ENCODE results near the gene RPL36.
A peak's percentile ranks its signal among the peaks of the same experiment; 100 is the strongest.

DNA sequence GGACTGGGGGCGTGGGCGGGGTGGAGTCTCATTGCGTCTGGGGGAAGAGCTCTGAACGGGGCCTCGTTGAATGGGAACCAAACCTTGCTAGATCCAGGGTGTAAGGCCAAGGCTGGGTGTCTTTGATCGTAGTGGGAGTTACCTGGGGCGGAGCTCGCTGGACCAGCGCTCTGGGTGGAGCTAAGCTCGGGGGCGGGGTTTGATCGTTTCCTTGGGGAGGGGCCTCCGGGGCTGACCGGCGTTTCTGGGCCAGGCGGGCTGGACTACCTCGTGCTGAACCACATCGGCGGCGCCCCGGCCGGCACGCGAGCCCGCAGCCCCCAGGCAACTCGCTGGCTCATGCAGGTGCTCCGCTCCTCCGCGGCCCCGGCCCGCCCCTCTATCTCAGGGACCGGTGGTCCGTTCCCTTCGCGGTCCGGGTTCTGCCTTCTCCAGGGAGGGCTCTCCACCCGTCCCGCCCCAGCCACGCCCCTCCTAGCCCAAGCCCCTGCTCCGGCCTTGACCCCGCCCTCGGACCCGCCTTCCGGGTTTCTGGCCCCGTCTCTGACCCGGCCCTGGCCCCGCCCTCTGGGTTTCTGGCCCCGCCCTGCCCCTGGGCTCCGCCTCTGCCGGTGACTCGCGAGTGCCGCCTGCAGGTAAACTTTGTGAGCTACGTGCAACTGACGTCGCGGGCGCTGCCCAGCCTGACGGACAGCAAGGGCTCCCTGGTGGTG, 3.3 kb upstream of the RPL36 start:
- TF ChIP-seq, protein P1, sequence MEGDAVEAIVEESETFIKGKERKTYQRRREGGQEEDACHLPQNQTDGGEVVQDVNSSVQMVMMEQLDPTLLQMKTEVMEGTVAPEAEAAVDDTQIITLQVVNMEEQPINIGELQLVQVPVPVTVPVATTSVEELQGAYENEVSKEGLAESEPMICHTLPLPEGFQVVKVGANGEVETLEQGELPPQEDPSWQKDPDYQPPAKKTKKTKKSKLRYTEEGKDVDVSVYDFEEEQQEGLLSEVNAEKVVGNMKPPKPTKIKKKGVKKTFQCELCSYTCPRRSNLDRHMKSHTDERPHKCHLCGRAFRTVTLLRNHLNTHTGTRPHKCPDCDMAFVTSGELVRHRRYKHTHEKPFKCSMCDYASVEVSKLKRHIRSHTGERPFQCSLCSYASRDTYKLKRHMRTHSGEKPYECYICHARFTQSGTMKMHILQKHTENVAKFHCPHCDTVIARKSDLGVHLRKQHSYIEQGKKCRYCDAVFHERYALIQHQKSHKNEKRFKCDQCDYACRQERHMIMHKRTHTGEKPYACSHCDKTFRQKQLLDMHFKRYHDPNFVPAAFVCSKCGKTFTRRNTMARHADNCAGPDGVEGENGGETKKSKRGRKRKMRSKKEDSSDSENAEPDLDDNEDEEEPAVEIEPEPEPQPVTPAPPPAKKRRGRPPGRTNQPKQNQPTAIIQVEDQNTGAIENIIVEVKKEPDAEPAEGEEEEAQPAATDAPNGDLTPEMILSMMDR (IDR thresholded peaks at IDR 0.05), result peak; percentile 72
- TF ChIP-seq, protein P2, sequence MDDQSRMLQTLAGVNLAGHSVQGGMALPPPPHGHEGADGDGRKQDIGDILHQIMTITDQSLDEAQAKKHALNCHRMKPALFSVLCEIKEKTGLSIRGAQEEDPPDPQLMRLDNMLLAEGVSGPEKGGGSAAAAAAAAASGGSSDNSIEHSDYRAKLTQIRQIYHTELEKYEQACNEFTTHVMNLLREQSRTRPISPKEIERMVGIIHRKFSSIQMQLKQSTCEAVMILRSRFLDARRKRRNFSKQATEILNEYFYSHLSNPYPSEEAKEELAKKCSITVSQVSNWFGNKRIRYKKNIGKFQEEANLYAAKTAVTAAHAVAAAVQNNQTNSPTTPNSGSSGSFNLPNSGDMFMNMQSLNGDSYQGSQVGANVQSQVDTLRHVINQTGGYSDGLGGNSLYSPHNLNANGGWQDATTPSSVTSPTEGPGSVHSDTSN (IDR thresholded peaks at IDR 0.05), result peak; percentile 52; the same call in 1 of the 2 replicates
- TF ChIP-seq RXRA (IDR thresholded peaks at IDR 0.05; ENCODE audit: borderline replicate concordance, low read depth), result no peak
- peak; percentile 9; the same call in 1 of the 2 replicates for TF ChIP-seq SMC3 (IDR thresholded peaks at IDR 0.05; ENCODE audit: low read depth, low read length)
- TF ChIP-seq NFIC (IDR thresholded peaks at IDR 0.05; ENCODE audit: borderline replicate concordance), result no peak
- TF ChIP-seq, protein P3, sequence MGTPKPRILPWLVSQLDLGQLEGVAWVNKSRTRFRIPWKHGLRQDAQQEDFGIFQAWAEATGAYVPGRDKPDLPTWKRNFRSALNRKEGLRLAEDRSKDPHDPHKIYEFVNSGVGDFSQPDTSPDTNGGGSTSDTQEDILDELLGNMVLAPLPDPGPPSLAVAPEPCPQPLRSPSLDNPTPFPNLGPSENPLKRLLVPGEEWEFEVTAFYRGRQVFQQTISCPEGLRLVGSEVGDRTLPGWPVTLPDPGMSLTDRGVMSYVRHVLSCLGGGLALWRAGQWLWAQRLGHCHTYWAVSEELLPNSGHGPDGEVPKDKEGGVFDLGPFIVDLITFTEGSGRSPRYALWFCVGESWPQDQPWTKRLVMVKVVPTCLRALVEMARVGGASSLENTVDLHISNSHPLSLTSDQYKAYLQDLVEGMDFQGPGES (IDR thresholded peaks at IDR 0.05; ENCODE audit: low read depth, low read length), result no peak
- TF ChIP-seq, protein P4, sequence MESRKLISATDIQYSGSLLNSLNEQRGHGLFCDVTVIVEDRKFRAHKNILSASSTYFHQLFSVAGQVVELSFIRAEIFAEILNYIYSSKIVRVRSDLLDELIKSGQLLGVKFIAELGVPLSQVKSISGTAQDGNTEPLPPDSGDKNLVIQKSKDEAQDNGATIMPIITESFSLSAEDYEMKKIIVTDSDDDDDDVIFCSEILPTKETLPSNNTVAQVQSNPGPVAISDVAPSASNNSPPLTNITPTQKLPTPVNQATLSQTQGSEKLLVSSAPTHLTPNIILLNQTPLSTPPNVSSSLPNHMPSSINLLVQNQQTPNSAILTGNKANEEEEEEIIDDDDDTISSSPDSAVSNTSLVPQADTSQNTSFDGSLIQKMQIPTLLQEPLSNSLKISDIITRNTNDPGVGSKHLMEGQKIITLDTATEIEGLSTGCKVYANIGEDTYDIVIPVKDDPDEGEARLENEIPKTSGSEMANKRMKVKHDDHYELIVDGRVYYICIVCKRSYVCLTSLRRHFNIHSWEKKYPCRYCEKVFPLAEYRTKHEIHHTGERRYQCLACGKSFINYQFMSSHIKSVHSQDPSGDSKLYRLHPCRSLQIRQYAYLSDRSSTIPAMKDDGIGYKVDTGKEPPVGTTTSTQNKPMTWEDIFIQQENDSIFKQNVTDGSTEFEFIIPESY (IDR thresholded peaks at IDR 0.05; ENCODE audit: borderline replicate concordance, low read depth), result no peak
- TF ChIP-seq SIN3A (IDR thresholded peaks at IDR 0.05; ENCODE audit: borderline replicate concordance, low read depth, low read length), result no peak
- TF ChIP-seq TAF1 (IDR thresholded peaks at IDR 0.05; ENCODE audit: borderline replicate concordance, low read depth, low read length), result no peak
- 0 out of 2 replicates have a peak, but pooled peaks have one; percentile 53 for TF ChIP-seq ELF1 (IDR thresholded peaks at IDR 0.05)
- TF ChIP-seq MXI1 (IDR thresholded peaks at IDR 0.05; ENCODE audit: low read depth, low read length), result peak; percentile 35; the same call in 1 of the 2 replicates
- no peak for TF ChIP-seq EP300 (IDR thresholded peaks at IDR 0.05; ENCODE audit: borderline replicate concordance in 1 of 2, low read depth in 1 of 2, low read length in 1 of 2)
- TF ChIP-seq, protein P5, sequence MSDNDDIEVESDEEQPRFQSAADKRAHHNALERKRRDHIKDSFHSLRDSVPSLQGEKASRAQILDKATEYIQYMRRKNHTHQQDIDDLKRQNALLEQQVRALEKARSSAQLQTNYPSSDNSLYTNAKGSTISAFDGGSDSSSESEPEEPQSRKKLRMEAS (IDR thresholded peaks at IDR 0.05; ENCODE audit: low read depth), result no peak
